Neural cell (in vitro differentiated cells): ENCODE measurements around the gene FUNDC1.
"Not testable (repeated sequence)": the region's sequence is repeated elsewhere in the genome, so short reads cannot be mapped to it uniquely, and the experiment has no call there.

Experiments used
- CTCF ChIP-seq: fragments of 450-650 bp; IDR thresholded peaks from 2 replicates; pipeline ENCODE4 v1.5.1; 2014; ENCODE audit warnings: antibody characterized with exemption, mild to moderate bottlenecking, moderate library complexity; ENCODE audit not compliant: poor library complexity, severe bottlenecking
- EP300 ChIP-seq: fragments of 450-650 bp; conservative IDR thresholded peaks from 2 replicates; pipeline ENCODE4 v1.6.1; 2014; ENCODE audit warnings: antibody characterized with exemption, mild to moderate bottlenecking, moderate library complexity; ENCODE audit not compliant: poor library complexity, severe bottlenecking
- EZH2 ChIP-seq: fragments of 200-600, 300-800 bp; shearing (Covaris generic), sonication (generic); IDR thresholded peaks from 2 replicates; pipeline ENCODE4 v1.6.1; 2014; ENCODE audit warnings: antibody characterized with exemption, low read length, borderline replicate concordance, mild to moderate bottlenecking; ENCODE audit not compliant: insufficient read depth, poor library complexity, severe bottlenecking
- POLR2AphosphoS5 ChIP-seq: IDR thresholded peaks from 2 replicates; pipeline ENCODE4 v1.6.1; 2012
- REST ChIP-seq: IDR thresholded peaks from 2 replicates; pipeline ENCODE4 v1.6.1; 2012; ENCODE audit warnings: borderline replicate concordance
- TAF1 ChIP-seq: IDR thresholded peaks from 2 replicates; pipeline ENCODE4 v1.6.1; 2012; ENCODE audit warnings: low read depth

- TF ChIP-seq CTCF, EZH2, EP300, REST, TAF1, POLR2AphosphoS5: not testable (repeated sequence)
These were observed 19.2 kb upstream of the FUNDC1 start for GRCh38 chrX:44561896-44562295.
